GM13977 (cell line): ENCODE data around the gene OR10H1.

ENCODE experiments used
- DNase-seq: peaks from one replicate; pipeline ENCODE4 v3.0.0; 2012; ENCODE audit warnings: low spot score
- in situ Hi-C: fragments of 300-500 bp; cut with MboI; formaldehyde crosslinking; loops from one replicate; pipeline ENCODE4 v1.12.0; 2022; ENCODE audit warnings: low sequenced_read_pairs, low pct_unique_long_range_greater_than_20kb, mixed read lengths, inconsistent platforms; ENCODE audit not compliant: unreplicated experiment
- TF ChIP-seq, protein P1 (sequence below): IDR thresholded peaks from 2 replicates; pipeline ENCODE4 v1.5.1; 2012; ENCODE audit warnings: mild to moderate bottlenecking, control low read depth; ENCODE audit not compliant: insufficient read depth; ENCODE audit errors: extremely low read depth, missing control alignments

Gene OR10H1

DNA sequence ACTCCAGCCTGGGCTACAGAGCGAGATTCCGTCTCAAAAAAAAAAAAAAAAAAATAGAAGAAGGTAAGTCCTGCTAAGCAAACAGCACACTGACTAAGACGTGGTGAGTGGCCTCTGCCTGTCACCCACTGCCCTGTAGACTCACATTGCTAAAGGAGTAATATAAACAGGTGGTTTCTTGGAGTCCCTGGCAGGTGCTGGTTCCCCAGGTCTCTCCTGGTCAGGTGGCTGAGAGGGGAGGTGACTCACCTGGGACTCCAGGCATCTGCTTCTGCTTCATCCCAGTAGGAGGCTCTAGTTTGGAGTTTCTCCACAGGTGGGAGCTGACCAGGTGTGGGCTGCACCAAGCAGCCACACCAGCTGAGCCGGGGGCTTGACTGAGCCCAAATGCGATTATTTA lies at the start of gene OR10H1:
OR10H1 (minus strand) TSS at position 359 of the 400 bp plus-strand sequence. CDS start 7,627 bp downstream, outside the sequence.
- TF ChIP-seq, protein P1, sequence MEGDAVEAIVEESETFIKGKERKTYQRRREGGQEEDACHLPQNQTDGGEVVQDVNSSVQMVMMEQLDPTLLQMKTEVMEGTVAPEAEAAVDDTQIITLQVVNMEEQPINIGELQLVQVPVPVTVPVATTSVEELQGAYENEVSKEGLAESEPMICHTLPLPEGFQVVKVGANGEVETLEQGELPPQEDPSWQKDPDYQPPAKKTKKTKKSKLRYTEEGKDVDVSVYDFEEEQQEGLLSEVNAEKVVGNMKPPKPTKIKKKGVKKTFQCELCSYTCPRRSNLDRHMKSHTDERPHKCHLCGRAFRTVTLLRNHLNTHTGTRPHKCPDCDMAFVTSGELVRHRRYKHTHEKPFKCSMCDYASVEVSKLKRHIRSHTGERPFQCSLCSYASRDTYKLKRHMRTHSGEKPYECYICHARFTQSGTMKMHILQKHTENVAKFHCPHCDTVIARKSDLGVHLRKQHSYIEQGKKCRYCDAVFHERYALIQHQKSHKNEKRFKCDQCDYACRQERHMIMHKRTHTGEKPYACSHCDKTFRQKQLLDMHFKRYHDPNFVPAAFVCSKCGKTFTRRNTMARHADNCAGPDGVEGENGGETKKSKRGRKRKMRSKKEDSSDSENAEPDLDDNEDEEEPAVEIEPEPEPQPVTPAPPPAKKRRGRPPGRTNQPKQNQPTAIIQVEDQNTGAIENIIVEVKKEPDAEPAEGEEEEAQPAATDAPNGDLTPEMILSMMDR: no peak
- DNase-seq: no peak
- in situ Hi-C loops: no loop called here

GRCh38 chr19:15864824-15865223 lies 49.4 kb upstream of the OR10H1 start:
- TF ChIP-seq, protein P1: no peak
- DNase-seq: no peak
- in situ Hi-C loops: no loop called here

GRCh38 chr19:15863272-15863671 lies 47.8 kb upstream of the OR10H1 start:
- TF ChIP-seq, protein P1: no peak
- in situ Hi-C loops: no loop called here
- no peak for DNase-seq

GRCh38 chr19:15862444-15862843 lies 47.0 kb upstream of the OR10H1 start:
- TF ChIP-seq, protein P1: no peak
- in situ Hi-C loops: no loop called here
- DNase-seq: no peak

DNA sequence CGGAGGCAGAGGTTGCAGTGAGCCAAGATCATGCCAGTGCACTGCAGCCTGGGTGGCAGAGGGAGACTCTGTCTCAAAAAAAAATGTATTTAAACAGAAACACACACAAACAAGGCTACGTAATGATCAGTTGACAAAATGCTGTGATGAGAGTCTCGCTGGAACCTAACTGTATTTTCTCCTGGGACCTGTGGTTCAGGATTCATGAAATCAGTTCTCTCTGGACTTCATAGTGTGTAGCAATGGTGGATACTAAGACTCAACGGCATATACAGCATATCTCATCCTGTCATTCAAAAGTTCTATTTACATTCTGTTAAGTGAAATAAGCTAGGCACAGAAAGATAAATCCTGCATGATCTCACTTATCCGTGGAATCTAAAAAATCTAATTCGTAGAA lies 45.1 kb upstream of the OR10H1 start:
- in situ Hi-C loops: no loop called here
- no peak for DNase-seq
- TF ChIP-seq, protein P1: no peak

DNA sequence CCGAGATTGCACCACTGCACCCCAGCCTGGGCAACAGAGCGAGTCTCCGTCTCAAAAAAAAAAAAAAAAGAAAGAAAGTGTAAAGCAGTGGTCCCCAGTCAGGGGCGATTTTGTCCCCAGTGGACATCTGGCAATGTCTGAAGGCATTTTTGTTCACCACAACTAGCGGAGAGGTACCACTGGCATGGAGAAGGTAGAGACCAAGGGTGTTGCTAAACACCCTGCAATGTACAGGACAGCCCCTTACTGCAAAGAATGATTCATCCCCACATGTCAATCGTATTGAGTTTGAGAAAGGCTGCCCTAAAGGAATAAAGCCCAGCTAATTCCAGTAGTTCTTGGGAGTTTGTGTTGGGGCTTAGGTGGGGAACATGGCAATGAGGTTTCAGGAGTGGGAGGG lies 43.7 kb upstream of the OR10H1 start:
- in situ Hi-C loops: no loop called here
- no peak for DNase-seq
- TF ChIP-seq, protein P1: no peak

DNA sequence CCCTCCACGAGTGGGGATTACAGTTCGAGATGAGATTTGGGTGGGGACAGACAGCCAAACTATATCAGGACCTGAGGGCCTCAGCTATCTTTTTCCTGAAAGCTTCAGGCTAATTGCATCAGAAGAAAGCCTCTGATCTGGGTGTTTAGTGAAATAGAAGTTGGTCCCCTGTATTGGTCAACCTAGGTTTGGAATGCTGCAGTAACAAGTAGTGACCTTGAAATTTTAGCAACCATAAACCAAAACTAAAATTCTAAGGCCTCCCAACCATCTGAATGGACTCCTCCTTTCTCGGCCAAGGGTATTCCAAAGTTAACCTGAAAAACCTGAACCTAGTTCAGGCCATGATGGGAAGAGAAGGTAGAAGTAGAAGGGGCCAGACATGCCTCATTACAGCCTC lies 34.9 kb upstream of the OR10H1 start:
- no peak for DNase-seq
- in situ Hi-C loops: no loop called here
- TF ChIP-seq, protein P1: no peak
